Dermis microvascular lymphatic vessel endothelial cell (primary cell): ENCODE results near the gene TEX19. TPM values are rescaled to one million over a fixed set of nuclear protein-coding genes. Genes with fewer than 3 reads are reported as not detected.
"Not testable (repeated sequence)": the region's sequence is repeated elsewhere in the genome, so short reads cannot be mapped to it uniquely, and the experiment has no call there.

ENCODE experiments used
- DNase-seq, 2 donors: peaks; one replicate each; pipeline versions ENCODE4 v3.0.0 to v3.0.0-alpha.2; 2010; ENCODE audit warnings: low read depth in 2 of 2
- total RNA-seq: library from RNA; depleted of rRNA; stranded (reverse); fragments of >200 nt; gene quantifications from 2 replicates; pipeline ENCODE4 v1.2.1, GENCODE V29; 2014

Gene TEX19
- total RNA-seq, 1 donor from 2014 or later = not detected

DNA sequence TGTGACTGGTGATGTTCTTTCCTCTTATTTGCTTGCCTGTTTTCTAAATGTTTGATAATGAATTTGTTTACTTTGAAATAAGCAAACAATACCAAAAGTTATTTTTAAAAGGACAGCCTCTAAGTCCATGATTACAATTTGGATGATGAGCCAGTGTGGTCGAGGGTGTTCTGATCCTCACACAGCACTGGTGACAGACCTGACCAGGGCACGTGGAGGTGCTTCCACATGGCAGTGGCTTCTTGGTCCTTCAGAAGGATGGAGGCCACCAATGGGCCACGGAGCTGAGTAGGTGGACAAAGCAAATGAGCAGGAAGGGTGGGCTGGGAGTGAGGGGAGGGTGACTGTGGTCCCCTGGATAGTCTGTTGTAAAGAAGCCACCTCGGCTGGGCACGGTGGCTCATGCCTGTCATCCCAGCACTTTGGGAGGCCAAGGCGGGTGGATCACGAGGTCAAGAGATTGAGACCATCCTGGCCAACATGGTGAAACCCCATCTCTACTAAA lies 4.2 kb upstream of the TEX19 start:
- no peak for DNase-seq

DNA sequence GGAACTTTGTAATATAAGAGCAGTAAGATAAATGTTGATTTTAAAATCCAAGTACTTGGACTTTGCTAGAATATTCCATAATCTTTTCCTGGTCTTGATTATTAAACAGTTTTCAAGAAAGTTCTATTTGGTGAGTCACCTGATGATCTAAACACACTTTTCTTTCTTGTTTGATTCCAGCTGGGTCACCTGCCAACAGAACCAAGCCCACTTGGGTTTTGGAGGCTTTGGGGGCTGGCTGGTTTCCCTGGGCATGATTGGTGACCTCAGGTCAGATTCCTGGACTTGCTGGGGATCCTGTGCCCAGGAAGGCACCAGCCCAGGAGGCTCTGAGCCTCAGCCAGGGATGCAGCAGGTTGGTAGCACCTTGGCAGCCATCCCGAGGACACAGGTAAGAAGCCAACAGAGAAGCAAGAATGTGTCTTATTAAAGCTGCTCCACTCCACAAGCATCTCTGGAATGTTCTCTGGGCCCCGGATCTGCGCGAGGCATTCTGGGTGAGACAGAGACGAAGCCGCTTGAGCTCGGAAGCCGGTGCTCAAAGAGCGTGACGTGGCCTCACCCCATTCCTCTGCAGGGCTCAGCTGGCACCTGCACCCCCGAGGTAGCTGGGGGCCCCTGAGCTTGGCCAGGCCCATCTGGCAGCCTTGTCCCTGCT lies 3.1 kb upstream of the TEX19 start:
- DNase-seq = no peak

DNA sequence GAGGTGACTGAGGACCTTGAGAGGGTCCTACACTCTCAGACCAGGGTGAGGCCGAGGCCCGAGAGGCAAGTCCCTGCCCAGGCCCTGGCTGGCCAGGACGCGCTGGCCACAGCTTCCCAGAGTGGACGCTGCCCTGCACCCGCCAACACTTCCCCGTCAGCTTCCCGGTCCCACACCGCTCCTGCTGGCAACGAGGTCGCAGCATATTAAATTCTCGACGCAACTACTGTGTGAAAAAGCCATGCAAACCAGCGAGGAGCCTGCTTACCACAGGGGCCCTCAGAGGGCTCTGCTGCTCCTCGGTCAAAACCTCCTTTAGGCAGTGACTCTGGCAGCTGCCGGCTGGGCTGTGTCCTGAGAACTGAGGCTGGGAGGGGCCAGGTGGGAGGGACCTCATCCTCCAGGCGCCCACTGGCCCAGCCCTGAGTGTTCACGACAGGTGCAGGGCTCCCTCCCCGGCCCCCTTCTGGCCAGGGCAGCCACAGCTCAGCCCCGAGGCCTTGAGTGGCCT lies 2.1 kb upstream of the TEX19 start:
- DNase-seq = no peak

DNA sequence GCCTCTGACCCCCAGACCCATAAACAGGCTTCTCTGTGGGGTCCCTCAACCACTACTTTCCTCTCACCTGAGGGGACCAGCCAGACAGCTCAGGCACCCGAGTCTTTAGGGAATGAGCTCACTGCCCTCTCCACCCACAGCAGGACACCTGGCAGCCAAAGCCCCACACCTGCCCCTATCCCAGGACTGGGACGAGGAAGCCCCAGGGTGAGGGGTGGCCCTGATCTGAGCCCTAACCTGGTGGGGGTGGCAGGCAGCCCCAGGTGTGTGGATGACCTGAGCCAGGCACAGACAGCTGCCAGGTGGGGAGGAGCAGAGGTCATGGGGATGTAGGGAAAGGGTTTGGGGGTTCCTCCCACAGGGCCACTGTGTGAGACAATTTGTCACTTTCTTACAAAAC lies 1.7 kb upstream of the TEX19 start:
- DNase-seq = no peak

DNA sequence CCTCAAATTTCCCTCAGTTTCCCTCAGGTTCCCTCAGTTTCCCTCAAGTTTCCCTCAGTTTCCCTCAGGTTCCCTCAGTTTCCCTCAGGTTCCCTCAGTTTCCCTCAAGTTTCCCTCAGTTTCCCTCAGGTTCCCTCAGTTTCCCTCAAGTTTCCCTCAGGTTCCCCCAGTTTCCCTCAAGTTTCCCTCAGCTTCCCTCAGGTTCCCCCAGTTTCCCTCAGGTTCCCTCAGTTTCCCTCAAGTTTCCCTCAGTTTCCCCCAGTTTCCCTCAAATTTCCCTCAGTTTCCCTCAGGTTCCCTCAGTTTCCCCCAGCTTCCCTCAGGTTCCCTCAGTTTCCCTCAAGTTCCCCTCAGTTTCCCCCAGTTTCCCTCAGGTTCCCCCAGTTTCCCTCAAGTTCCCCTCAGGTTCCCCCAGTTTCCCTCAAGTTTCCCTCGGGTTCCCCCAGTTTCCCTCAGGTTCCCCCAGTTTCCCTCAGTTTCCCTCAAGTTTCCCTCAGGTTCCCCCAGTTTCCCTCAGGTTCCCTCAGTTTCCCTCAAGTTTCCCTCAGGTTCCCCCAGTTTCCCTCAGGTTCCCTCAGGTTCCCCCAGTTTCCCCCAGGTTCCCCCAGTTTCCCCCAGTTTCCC lies 516 bp downstream of the TEX19 start:
- not testable (repeated sequence) for DNase-seq

DNA sequence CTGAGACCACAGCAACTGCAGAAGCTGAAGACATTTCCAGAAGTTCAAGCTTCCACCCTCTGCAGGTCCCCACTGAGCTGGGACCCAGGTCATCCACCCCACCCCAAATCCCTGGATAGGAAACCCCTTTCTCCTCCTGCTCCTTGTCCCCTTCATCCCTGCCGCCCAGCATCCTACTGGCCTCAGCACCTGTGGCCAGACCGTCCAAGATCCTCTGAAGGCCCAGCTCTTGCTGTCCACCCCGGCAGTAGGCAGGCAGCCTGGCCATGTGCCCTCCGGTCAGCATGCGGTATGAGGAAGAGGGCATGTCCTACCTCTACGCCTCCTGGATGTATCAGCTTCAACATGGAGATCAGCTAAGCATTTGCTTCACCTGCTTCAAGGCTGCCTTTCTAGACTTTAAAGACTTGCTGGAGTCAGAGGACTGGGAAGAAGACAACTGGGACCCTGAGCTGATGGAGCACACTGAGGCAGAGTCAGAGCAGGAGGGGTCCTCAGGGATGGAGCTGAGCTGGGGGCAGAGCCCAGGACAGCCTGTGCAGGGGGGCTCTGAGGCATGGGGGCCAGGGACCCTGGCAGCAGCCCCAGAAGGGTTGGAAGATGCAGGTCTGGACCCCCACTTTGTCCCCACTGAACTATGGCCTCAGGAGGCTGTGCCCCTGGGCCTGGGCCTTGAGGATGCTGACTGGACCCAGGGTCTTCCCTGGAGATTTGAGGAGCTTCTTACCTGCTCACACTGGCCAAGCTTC lies 3.0 kb downstream of the TEX19 start:
- no peak for DNase-seq

DNA sequence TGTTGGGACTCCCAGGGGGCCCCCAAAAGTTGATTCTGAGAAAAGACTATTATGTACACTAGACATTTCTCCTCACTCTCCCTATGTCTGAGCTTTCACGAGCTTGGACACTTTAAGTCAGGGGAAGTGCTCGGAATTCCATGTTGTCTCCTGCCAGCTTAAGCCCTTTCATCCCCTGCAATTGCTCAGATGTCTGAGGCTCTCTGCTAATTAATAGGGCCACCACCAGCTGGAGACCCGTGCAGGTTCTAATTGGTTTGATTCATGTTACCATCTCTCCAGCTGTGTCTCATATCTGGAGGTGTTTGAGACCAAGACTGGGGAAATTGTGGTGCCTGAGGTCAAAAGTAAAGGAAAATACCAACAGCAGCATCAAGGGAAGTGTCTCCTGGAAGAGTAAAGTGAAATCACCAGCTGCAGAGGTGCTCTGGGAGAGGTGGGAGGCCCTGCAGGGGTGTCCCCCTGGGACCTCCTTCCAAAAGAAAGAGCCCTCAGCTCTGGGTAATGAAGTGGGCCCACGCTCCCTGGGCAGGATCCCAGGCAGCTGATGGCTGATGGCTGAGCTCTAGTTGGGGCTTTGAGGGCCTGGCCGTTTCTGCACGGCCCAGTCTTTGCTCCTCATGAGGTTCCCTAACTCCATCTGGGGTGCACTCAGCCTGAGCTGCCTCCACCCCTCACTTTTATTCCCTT lies 6.7 kb downstream of the TEX19 start:
- no peak for DNase-seq

DNA sequence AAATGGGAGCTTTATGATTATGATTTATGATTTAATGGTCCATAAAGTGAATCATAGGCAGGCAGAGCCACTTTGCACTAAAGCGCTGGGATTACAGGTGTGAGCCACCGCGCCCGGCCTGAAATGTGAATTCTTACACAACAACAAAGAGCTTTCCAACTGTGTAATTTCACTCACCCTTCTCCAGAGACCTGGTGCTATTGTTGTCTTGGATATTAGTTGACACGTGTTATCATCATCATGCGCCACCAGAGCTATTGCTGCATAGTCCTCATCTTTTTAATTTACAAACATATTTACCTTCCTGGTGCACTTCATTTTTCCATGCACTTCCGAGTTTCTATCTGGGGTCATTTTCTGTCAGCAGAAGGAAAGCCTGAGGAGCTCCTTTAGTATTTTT lies 7.7 kb downstream of the TEX19 start:
- no peak for DNase-seq

DNA sequence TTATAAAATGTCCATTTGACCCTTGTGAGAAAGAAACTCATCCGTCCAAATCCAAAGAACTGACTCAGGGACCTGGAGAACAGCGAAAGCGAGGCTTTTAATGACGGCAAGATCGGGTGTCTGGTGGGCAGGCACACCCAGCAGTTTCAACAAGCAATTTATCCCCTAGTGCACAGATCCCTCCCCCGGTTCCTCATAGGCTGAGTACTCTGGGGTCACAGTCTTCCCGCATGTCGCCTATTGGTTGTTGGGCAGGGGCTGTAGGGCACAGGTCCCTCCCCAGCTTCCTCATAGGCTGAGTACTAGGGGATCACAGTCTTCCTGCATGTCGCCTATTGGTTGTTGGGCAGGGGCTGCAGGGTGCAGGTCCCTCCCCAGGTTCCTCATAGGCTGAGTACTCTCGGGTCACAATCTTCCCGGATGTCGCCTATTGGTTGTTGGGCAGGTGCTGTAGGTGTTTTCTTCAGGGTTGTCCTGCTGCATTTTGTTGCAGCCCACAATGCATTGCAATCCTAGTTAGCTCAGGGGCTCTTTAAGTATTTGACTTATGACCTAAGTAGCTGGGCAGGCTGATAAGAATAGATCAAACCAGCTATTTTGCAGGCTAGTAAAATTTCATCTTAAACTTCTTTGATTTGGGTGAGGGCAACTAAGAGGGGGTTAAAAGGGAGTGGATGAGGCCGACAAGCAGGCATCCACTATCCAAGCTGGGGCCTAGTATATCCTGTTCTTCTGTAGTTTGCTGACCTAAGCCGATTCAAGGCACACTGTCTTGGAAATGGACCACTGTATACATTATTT lies 8.9 kb downstream of the TEX19 start:
- peak in 1 of 2 donors; percentile 7 for DNase-seq

DNA sequence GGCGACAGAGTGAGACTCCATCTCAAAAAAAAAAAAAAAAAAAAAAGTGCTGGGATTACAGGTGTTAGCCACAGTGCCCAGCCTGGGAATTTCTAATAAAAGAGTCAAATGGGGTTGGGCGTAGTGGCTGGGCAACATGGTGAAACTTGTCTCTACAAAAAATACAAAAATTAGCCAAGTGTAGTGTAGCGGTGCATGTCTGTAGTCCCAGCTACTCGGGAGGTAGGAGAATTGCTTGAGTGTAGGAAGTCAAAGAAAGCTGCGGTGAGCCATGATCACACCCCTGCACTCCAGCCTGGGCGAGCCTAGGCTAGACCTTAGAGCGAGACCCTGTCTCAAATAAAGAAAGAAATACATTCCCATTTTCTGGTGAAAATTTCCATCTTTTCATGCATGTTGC lies 10.2 kb downstream of the TEX19 start:
- no peak for DNase-seq

DNA sequence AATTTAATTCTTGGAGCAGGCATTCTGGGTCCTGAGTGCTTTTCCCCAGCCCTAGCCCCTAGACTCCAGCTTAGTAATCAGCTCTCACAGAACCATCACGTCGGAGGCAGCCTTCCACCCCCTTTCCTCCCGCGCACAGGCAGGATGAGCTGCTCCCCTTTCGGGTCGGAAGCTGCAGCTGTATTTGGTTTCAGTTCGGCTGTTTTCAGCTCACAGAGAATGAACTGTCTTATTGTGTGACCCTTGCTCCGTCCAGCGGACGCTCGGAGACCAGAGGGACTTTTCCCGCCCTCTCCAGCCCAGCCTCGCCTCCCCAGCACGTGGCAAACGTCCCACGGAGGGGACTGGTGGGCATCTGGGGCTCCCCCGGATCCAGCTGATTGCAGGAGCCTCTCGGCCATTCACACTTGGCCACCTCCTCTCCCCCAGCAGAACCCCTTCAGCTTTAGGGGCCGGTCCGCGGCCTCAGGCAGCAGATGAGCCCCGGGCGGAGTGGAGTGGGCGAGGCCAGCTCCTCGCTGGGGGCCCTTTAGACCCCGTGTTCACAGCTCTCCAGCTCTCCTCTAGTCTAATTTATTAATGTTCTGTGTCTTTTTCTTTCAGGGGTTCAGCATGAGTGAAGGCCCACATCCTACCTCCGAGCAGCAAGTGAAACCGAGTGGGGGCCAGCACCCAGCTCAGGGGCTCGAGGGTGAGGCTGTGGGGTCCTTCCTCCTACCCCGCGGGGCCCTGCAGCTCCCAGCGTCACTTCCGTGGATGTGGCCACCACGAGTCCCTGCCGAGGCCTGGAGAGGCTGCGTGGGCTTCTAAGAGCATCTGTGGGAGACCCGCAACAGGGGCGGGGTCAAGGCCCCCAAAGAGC lies 11.7 kb downstream of the TEX19 start:
- DNase-seq = no peak

DNA sequence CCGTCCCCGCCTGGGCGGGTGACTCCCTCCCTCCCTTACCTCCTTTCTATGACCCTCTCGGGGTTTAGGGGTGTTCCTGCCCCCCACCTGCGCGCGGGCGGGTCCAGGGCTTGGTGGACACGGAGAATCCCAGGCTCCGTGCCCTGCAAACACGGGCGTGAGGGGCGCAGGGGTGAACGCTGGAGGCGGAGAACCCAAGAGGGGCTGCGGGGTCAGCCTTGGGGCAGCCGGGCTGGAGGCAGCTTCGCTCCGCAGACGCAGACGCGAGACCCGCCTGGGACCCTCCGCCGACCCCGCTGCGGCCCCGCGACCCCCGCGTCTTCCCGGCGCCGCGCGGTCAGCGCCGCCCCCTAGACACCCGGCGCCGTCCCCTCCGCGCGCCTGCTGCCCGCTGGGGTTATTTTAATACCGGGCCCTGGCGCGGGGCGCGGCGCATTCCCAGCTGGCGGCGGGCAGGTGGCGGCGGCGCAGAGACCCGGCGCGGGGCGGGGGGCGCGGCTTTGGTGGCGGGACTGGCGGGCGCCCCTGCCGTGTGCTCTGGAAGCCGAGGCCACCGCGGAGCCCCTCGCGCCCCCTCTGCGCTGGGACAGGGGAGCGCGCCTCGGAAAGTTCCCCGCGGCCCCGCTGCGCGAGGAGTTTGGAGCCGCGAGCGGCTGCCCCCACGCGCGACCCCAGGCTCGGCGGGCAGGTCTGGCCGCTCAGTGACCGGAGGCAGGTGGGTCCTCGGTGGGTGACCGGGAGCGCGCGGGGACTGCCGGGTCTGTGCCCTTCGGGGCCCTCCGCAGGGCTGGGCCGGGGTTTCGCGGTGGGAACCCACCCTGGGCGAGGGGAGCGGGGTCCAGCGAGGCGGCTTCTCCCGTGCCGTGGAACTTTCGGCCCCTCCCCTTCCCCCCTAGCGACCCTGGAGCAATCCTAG lies 12.5 kb downstream of the TEX19 start, which contains the start of gene UTS2R:
TSS of gene UTS2R (plus strand) at position 433 of the 916 bp plus-strand sequence. CDS start 2,560 bp downstream, outside the sequence.
- DNase-seq = no peak

DNA sequence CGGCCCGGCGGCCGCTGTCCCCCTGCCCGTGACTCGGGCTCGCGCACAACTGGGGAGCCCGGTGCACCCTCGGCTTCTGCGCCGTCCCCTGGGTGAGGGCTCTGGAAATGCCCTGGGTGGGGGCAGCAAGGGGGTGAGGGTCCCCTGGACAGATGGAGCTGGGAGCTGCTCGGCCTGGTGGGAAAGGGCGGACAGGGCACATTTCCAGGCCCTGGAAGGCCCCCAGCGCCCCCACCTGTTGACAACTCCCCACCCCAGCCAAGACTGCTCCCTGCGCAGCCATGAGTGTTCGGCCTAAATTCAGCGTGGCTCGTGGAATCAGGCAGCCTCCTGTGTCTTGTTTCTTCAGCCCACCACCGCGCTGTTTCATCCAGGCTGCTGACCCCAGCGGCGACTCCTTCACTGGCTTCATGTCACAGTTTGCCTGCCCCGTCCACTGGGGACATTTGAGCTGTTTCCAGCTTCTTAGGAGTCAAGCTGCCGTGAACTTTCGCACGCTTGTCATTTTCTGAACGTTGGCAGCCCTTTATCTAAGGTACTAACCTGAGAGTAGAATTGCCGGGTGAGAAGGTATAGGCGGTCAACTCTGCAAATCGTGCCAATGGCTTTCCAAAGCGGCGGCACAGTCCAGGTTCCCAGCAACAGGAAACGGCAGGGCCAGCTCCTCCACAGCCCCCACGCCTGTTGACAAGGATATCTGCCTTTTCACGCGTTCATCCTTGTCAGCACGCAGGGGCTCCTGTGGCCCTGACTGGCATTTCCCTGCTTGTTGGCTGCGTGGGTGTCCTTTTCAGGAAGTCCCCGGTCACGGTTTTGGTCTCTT lies 13.4 kb downstream of the TEX19 start:
- DNase-seq = no peak

DNA sequence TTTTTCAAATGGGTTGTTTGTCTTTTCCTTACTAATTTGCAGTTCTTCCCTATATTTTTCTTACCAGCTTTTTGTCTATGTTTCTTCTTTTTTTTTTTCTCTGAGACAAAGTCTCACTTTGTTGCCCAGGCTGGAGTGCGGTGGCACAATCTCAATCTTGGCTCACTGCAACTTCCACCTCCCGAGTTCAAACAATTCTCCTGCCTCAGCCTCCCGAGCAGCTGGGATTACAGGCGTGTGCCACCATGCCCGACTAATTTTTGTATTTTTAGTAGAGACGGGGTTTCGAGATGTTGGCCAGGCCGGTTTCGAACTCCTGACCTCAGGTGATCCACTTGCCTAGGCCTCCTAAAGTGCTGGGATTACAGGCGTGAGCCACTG lies 14.0 kb downstream of the TEX19 start:
- DNase-seq = not testable (repeated sequence)

DNA sequence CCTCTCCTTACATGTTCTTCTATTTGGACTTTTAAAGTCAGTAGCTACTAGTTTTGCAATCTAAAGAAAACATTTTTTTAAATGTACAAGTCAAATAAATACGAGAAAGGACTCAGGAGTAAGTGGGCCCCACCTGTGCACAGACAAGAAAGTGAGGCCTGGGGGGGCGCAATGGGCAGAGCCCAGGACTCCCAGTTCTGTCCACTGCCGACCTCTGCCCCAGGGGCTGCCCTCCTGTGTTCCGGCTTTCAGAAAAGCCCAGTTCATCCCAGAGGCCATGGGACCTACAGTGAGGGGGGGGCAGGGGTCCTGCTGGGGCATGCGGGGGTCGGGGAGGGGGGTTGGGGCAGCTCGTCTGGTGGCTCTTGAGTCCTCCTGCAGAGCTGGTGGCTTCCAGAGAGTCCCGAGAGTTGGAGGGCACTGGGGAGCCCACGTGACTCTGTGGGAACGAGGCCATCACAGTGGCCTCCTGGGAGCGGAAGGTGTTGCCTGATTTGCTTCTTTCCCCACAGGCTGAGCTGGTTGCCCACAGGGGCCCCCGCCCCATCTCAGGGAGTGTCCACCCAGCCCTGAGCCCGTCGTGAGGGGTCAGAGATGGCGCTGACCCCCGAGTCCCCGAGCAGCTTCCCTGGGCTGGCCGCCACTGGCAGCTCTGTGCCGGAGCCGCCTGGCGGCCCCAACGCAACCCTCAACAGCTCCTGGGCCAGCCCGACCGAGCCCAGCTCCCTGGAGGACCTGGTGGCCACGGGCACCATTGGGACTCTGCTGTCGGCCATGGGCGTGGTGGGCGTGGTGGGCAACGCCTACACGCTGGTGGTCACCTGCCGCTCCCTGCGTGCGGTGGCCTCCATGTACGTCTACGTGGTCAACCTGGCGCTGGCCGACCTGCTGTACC lies 14.9 kb downstream of the TEX19 start:
- DNase-seq = no peak

DNA sequence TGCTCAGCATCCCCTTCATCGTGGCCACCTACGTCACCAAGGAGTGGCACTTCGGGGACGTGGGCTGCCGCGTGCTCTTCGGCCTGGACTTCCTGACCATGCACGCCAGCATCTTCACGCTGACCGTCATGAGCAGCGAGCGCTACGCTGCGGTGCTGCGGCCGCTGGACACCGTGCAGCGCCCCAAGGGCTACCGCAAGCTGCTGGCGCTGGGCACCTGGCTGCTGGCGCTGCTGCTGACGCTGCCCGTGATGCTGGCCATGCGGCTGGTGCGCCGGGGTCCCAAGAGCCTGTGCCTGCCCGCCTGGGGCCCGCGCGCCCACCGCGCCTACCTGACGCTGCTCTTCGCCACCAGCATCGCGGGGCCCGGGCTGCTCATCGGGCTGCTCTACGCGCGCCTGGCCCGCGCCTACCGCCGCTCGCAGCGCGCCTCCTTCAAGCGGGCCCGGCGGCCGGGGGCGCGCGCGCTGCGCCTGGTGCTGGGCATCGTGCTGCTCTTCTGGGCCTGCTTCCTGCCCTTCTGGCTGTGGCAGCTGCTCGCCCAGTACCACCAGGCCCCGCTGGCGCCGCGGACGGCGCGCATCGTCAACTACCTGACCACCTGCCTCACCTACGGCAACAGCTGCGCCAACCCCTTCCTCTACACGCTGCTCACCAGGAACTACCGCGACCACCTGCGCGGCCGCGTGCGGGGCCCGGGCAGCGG lies 15.7 kb downstream of the TEX19 start:
- DNase-seq = no peak
